Adrenal gland (tissue), 5 donors: ENCODE measurements around the gene OR6Q1.

Source experiments
- POLR2A ChIP-seq, 2 donors: fragments of 450-650 bp; IDR thresholded peaks; one replicate each; pipeline ENCODE4 v1.6.1; 2017; ENCODE audit warnings: antibody characterized with exemption in 2 of 2, mild to moderate bottlenecking in 2 of 2, moderate library complexity in 1 of 2
- TF ChIP-seq, protein P1 (sequence below), 6 experiments: fragments of 450-650 bp in 4 of 6; fragments of 200-600 bp in 2 of 6; sonication (generic) in 1 of 6; IDR thresholded peaks; 1 replicate in 5 of 6; 2 replicates in 1 of 6; pipeline versions ENCODE4 v1.5.1 to v1.8.0; 2016 to 2021; ENCODE audit warnings: antibody characterized with exemption in 6 of 6, mild to moderate bottlenecking in 2 of 6, moderate library complexity in 1 of 6
- donor health status: DM: no; HTN: no; CAD: no.

DNA sequence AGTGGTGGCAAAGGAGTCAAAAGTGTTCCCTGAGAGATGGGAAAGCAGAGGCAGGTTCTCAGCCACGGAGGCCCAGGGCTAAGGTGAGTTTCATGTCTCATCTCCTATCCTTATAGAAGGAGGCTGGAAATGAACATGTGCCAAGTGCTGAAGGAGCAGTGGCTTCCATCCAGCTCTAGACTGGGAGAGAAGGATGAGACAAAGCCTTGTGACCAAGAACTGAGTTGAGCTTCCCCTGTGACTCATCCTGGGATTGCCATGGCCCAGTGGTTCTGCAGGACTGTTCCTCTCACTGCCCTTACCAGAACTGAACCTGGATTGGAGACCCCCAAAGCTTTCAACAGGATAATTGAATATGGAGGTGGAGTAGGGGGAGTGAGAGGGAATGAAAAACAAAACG lies 23.8 kb upstream of the OR6Q1 start:
- TF ChIP-seq, protein P1, sequence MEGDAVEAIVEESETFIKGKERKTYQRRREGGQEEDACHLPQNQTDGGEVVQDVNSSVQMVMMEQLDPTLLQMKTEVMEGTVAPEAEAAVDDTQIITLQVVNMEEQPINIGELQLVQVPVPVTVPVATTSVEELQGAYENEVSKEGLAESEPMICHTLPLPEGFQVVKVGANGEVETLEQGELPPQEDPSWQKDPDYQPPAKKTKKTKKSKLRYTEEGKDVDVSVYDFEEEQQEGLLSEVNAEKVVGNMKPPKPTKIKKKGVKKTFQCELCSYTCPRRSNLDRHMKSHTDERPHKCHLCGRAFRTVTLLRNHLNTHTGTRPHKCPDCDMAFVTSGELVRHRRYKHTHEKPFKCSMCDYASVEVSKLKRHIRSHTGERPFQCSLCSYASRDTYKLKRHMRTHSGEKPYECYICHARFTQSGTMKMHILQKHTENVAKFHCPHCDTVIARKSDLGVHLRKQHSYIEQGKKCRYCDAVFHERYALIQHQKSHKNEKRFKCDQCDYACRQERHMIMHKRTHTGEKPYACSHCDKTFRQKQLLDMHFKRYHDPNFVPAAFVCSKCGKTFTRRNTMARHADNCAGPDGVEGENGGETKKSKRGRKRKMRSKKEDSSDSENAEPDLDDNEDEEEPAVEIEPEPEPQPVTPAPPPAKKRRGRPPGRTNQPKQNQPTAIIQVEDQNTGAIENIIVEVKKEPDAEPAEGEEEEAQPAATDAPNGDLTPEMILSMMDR (IDR thresholded peaks at IDR 0.05), result no peak
- no peak for TF ChIP-seq POLR2A (IDR thresholded peaks at IDR 0.05)
